BLaER1 treated with 17β-estradiol and CSF1 and Interleukin-3, amounts not matched to agents 10 nM and 100 nM (cell line): ENCODE data around the gene PDXP.

Experiments
- H3K27ac ChIP-seq, 11 experiments: shearing (Covaris generic); formaldehyde crosslinking; 2 replicates each; pipeline ENCODE4 v1.8.1; 2022
- H3K27me3 ChIP-seq, 11 experiments: shearing (Covaris generic); formaldehyde crosslinking; 2 replicates each; pipeline ENCODE4 v1.8.1; 2022
- H3K36me3 ChIP-seq, 11 experiments: shearing (Covaris generic); formaldehyde crosslinking; 2 replicates each; pipeline ENCODE4 v1.8.1; 2022
- H3K4me1 ChIP-seq, 10 experiments: shearing (Covaris generic); formaldehyde crosslinking; 2 replicates each; pipeline ENCODE4 v1.8.1; 2022
- H3K4me2 ChIP-seq, 11 experiments: shearing (Covaris generic); formaldehyde crosslinking; 2 replicates each; pipeline ENCODE4 v1.8.1; 2022
- H3K4me3 ChIP-seq, 10 experiments: shearing (Covaris generic); formaldehyde crosslinking; 2 replicates each; pipeline ENCODE4 v1.8.1; 2022
- H3K9ac ChIP-seq, 11 experiments: shearing (Covaris generic); formaldehyde crosslinking; 2 replicates each; pipeline ENCODE4 v1.8.1; 2022
- H3K9me3 ChIP-seq, 11 experiments: shearing (Covaris generic); formaldehyde crosslinking; replicated peaks in 1 of 11; 2 replicates each; pipeline ENCODE4 v1.8.1; 2022
- H4K20me1 ChIP-seq, 11 experiments: shearing (Covaris generic); formaldehyde crosslinking; 2 replicates each; pipeline ENCODE4 v1.8.1; 2022
- Cebpa-rat ChIP-seq, 11 experiments: shearing (Covaris generic); IDR thresholded peaks; 2 replicates each; pipeline ENCODE4 v1.8.1; 2022

The PDXP gene

GRCh38 chr22:37677493-37677974 is 19.0 kb downstream of the PDXP start:
- TF ChIP-seq Cebpa-rat (IDR thresholded peaks at IDR 0.05), result no peak
- Histone ChIP-seq H3K36me3 (peaks cover 0 to 31% (median 6%) of the 10 kb centered on the region in 11 experiments; a peak in 12 of 22 replicates), H3K9ac (peak overlapping the region; percentile 57 to 88 (median 83); a peak in 19 of 22 replicates), H4K20me1 (peaks cover 0 to 53% (median 0%) of the 10 kb centered on the region in 11 experiments; a peak in 8 of 22 replicates), H3K4me3 (peak overlapping the region; percentile 42 to 90 (median 69); a peak in 19 of 20 replicates), H3K27ac (peak overlapping the region in 10 of 11 experiments; percentile 46 to 93 (median 89); a peak in 19 of 22 replicates), H3K27me3 (no peaks in the 10 kb centered on the region), H3K4me2 (peak overlapping the region; percentile 80 to 99 (median 93)), H3K4me1 (peaks cover 50 to 87% (median 71%) of the 10 kb centered on the region in 10 experiments), H3K9me3 (no peaks in the 10 kb centered on the region)

GRCh38 chr22:37678372-37678771 is 19.8 kb downstream of the PDXP start:
- H3K27ac ChIP-seq, result peak overlapping the region in 9 of 11 experiments; percentile 55 to 93 (median 91); a peak in 13 of 22 replicates
- no peak for TF ChIP-seq Cebpa-rat (IDR thresholded peaks at IDR 0.05)
- peaks cover 0 to 31% (median 6%) of the 10 kb centered on the region in 11 experiments; a peak in 12 of 22 replicates for H3K36me3 ChIP-seq
- peaks cover 0 to 53% (median 0%) of the 10 kb centered on the region in 11 experiments; a peak in 8 of 22 replicates for H4K20me1 ChIP-seq
- peaks cover 41 to 79% (median 63%) of the 10 kb centered on the region in 10 experiments for H3K4me1 ChIP-seq
- no peaks in the 10 kb centered on the region for H3K9me3 ChIP-seq
- H3K27me3 ChIP-seq, result no peaks in the 10 kb centered on the region
- H3K9ac ChIP-seq, result peak overlapping the region in 10 of 11 experiments; percentile 16 to 88 (median 80); a peak in 15 of 22 replicates
- peak overlapping the region; percentile 80 to 99 (median 93); a peak in 20 of 22 replicates for H3K4me2 ChIP-seq
- peak overlapping the region in 6 of 10 experiments; percentile 65 to 83 (median 74); a peak in 8 of 20 replicates for H3K4me3 ChIP-seq

DNA sequence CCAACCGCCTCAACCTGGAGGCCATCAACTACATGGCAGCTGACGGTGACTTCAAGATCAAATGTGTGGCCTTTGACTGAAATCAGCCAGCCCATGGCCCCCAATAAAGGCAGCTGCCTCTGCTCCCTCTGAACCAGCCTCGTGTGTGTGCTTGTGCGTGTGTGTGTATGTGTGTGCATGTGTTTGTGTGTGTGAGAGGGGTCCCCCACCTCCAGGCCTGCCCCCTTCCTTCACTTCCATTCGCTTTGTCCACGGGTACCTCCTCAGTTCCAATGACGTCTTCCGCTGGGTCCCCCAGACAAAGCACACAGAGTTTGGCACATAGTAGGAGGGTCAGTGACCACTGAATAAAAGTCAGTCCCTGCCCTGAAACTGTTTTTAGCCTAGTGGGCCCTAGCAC is 21.1 kb downstream of the PDXP start:
- TF ChIP-seq Cebpa-rat (IDR thresholded peaks at IDR 0.05), result no peak
- Histone ChIP-seq H3K4me2 (peak overlapping the region in 3 of 11 experiments; percentile 2 to 93 (median 80); a peak in 4 of 22 replicates), H3K4me1 (peaks cover 28 to 66% (median 50%) of the 10 kb centered on the region in 10 experiments), H3K9me3 (no peaks in the 10 kb centered on the region), H4K20me1 (peaks cover 0 to 53% (median 0%) of the 10 kb centered on the region in 11 experiments; a peak in 8 of 22 replicates), H3K27ac (peak overlapping the region in 3 of 11 experiments; percentile 21 to 40 (median 30); a peak in 3 of 22 replicates), H3K27me3 (no peaks in the 10 kb centered on the region), H3K4me3 (no peak overlapping the region), H3K9ac (0 out of 22 replicates have a peak overlapping the region, but pooled peaks of 2 of the 11 experiments have one; percentile 9 to 38), H3K36me3 (peaks cover 0 to 31% (median 6%) of the 10 kb centered on the region in 11 experiments; a peak in 12 of 22 replicates)

DNA sequence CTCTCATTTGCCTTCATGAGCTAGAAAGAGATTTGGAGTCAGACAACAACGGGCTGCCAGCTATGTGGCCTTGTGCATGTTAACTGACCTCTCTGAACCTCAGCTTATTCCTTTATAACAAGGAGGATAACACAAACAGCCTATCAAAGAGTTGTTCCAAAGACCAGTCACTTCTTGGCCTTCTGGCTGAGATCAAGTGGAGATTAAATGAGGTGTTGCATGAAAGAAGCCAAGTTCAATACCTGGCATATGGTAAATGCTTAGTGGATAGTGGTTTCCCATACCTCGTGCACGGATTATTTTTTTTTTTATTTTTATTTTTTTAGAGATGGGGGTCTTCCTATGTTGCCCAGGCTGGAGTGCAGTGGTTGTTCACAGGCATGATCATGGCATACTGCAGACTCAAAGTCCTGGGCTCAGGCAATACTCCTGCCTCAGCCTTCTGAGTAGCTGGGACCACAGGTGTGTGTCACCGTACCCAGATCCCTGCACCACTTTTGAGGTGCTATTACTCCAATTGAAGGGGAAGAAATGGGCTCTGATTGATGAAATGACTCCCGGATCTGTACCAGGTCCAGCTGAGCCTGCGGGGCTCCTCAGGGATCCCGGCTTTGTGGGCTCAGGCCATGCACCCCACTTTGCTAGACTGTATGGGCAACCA is 21.8 kb downstream of the PDXP start:
- Histone ChIP-seq H3K4me1 (peaks cover 27 to 59% (median 44%) of the 10 kb centered on the region in 10 experiments), H3K27me3 (no peaks in the 10 kb centered on the region), H3K4me3 (no peak overlapping the region), H3K4me2 (peak overlapping the region in 7 of 11 experiments; percentile 6 to 93 (median 44); a peak in 8 of 22 replicates), H3K9ac (no peak overlapping the region), H4K20me1 (peaks cover 0 to 53% (median 0%) of the 10 kb centered on the region in 11 experiments; a peak in 8 of 22 replicates), H3K36me3 (peaks cover 0 to 31% (median 6%) of the 10 kb centered on the region in 11 experiments; a peak in 12 of 22 replicates), H3K9me3 (no peaks in the 10 kb centered on the region), H3K27ac (peak overlapping the region in 3 of 11 experiments; percentile 21 to 40 (median 30); a peak in 1 of 22 replicates)
- no peak for TF ChIP-seq Cebpa-rat (IDR thresholded peaks at IDR 0.05)

GRCh38 chr22:37681001-37681424 is 22.5 kb downstream of the PDXP start:
- Histone ChIP-seq H3K4me2 (peak overlapping the region in 10 of 11 experiments; percentile 6 to 60 (median 32); a peak in 16 of 22 replicates), H3K27me3 (no peaks in the 10 kb centered on the region)

DNA sequence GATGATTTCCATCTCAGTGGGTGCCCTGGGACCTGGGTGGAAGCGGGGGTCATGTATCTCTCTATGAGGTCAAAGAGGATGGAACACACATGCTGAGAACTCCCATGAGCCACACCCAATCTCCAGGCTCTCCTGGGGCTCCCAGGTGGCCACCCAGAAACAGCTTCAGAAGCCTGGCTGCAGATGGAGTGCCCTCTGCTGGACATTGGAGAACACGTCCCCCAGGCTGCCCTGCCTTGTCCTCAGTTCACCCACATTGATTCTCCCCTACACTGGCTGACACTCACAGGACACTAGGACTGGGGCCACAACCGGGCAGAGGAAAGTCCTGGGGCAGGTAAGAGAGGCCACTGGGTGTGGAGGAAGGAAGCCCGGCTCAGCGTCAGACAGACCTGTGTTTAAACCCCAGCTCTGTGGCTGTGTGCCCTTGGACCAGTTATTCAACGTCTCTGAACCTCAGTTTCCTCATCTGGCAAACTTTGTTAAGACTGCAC is 23.1 kb downstream of the PDXP start:
- Histone ChIP-seq H4K20me1 (peaks cover 0 to 48% (median 0%) of the 10 kb centered on the region in 11 experiments; a peak in 8 of 22 replicates), H3K9me3 (no peaks in the 10 kb centered on the region), H3K27me3 (no peaks in the 10 kb centered on the region), H3K27ac (peak overlapping the region in 5 of 11 experiments; percentile 19 to 59 (median 49); a peak in 6 of 22 replicates), H3K4me1 (peaks cover 27 to 54% (median 42%) of the 10 kb centered on the region in 10 experiments), H3K36me3 (peaks cover 0 to 31% (median 6%) of the 10 kb centered on the region in 11 experiments; a peak in 12 of 22 replicates), H3K4me2 (peak overlapping the region in 9 of 11 experiments; percentile 6 to 60 (median 32); a peak in 17 of 22 replicates), H3K4me3 (no peak overlapping the region), H3K9ac (peak overlapping the region in 2 of 11 experiments; percentile 1 to 37; a peak in 1 of 22 replicates)
- TF ChIP-seq Cebpa-rat (IDR thresholded peaks at IDR 0.05), result no peak

More at GRCh38 chr22:37681001-37681424, 22.5 kb downstream of the PDXP start:
- Histone ChIP-seq H3K27ac (peak overlapping the region in 4 of 11 experiments; percentile 14 to 54 (median 38); a peak in 4 of 22 replicates), H3K4me3 (no peak overlapping the region), H3K4me1 (peaks cover 27 to 57% (median 46%) of the 10 kb centered on the region in 10 experiments), H4K20me1 (peaks cover 0 to 53% (median 0%) of the 10 kb centered on the region in 11 experiments; a peak in 8 of 22 replicates), H3K36me3 (peaks cover 0 to 31% (median 6%) of the 10 kb centered on the region in 11 experiments; a peak in 12 of 22 replicates), H3K9ac (no peak overlapping the region; a peak in 1 of 22 replicates), H3K9me3 (no peaks in the 10 kb centered on the region)
- TF ChIP-seq Cebpa-rat (IDR thresholded peaks at IDR 0.05), result no peak

GRCh38 chr22:37684803-37685615 is 26.5 kb downstream of the PDXP start:
- no peak overlapping the region for H3K4me3 ChIP-seq
- H3K9ac ChIP-seq, result no peak overlapping the region
- TF ChIP-seq Cebpa-rat (IDR thresholded peaks at IDR 0.05), result no peak
- H4K20me1 ChIP-seq, result peaks cover 0 to 27% (median 12%) of the 10 kb centered on the region in 11 experiments; a peak in 10 of 22 replicates
- H3K4me2 ChIP-seq, result no peak overlapping the region
- no peaks in the 10 kb centered on the region for H3K9me3 ChIP-seq
- H3K4me1 ChIP-seq, result peaks cover 19 to 44% (median 28%) of the 10 kb centered on the region in 10 experiments
- H3K27ac ChIP-seq, result no peak overlapping the region
- H3K36me3 ChIP-seq, result peaks cover 20 to 29% (median 23%) of the 10 kb centered on the region in 11 experiments
- no peaks in the 10 kb centered on the region for H3K27me3 ChIP-seq
